ENCODE data around the gene CD7. TPM values are rescaled to one million over a fixed set of nuclear protein-coding genes. Genes with fewer than 3 reads are reported as not detected.

The CD7 gene
- total RNA-seq, 4 donors from 2014 or later: 3.0 to 4.4 (median 4.1) TPM

GRCh38 chr17:82291582-82292250, 25.7 kb downstream of the CD7 start:
- intact Hi-C loops (cut with DNase I): no loop called here
- no peak for TF ChIP-seq POLR2A (IDR thresholded peaks at IDR 0.05)
- no peak for TF ChIP-seq CTCF (IDR thresholded peaks at IDR 0.05)
- H3K27ac ChIP-seq: peak overlapping the region; percentile 90 to 100 (median 100)
- H3K4me1 ChIP-seq: peaks cover 15 to 73% (median 34%) of the 10 kb centered on the region in 3 donors
- no peaks in the 10 kb centered on the region for H3K36me3 ChIP-seq
- peak overlapping the region; percentile 63 to 99 (median 84) for H3K4me3 ChIP-seq
- WGBS, 2 donors: 80 to 88% methylated on average over 19 of the region's 19 CpGs
- peaks cover 0 to 14% (median 0%) of the 10 kb centered on the region in 4 donors for H3K27me3 ChIP-seq
- H3K9me3 ChIP-seq: no peaks in the 10 kb centered on the region
- no peak for DNase-seq

GRCh38 chr17:82287868-82288801, 29.3 kb downstream of the CD7 start:
- WGBS, 2 donors: 14 to 41% methylated on average over 16 to 19 of the region's 19 CpGs
- intact Hi-C loops (cut with DNase I): no loop called here

GRCh38 chr17:82287013-82287867, 30.2 kb downstream of the CD7 start:
- Histone ChIP-seq H3K27me3 (no peaks in the 10 kb centered on the region), H3K27ac (peak overlapping the region; percentile 87 to 91 (median 90)), H3K36me3 (no peaks in the 10 kb centered on the region), H3K9me3 (no peaks in the 10 kb centered on the region), H3K4me1 (peaks cover 21 to 74% (median 37%) of the 10 kb centered on the region in 3 donors), H3K4me3 (no peak overlapping the region)
- 70 to 72% methylated on average over 7 to 8 of the region's 9 CpGs for WGBS, 2 donors
- TF ChIP-seq CTCF (IDR thresholded peaks at IDR 0.05) (no peak), POLR2A (IDR thresholded peaks at IDR 0.05) (no peak)
- intact Hi-C loops (cut with DNase I): no loop called here
- DNase-seq: no peak

More at GRCh38 chr17:82287868-82288801, 29.3 kb downstream of the CD7 start:
- Histone ChIP-seq H3K36me3 (no peaks in the 10 kb centered on the region), H3K27ac (peak overlapping the region; percentile 87 to 91 (median 90)), H3K9me3 (no peaks in the 10 kb centered on the region), H3K4me1 (peaks cover 12 to 67% (median 32%) of the 10 kb centered on the region in 3 donors), H3K27me3 (no peaks in the 10 kb centered on the region), H3K4me3 (no peak overlapping the region)
- peak; percentile 41 for DNase-seq
- TF ChIP-seq POLR2A (IDR thresholded peaks at IDR 0.05) (no peak), CTCF (IDR thresholded peaks at IDR 0.05) (peak in 1 of 6 experiments; percentile 17)

GRCh38 chr17:82285141-82285540, 32.3 kb downstream of the CD7 start:
- intact Hi-C loops (cut with DNase I): no loop called here
- peaks cover 35 to 79% (median 37%) of the 10 kb centered on the region in 3 donors for H3K4me1 ChIP-seq
- no peaks in the 10 kb centered on the region for H3K36me3 ChIP-seq
- no peaks in the 10 kb centered on the region for H3K27me3 ChIP-seq
- no peak for TF ChIP-seq POLR2A (IDR thresholded peaks at IDR 0.05)
- no peak for TF ChIP-seq CTCF (IDR thresholded peaks at IDR 0.05)
- H3K9me3 ChIP-seq: no peaks in the 10 kb centered on the region
- no peak overlapping the region for H3K4me3 ChIP-seq
- H3K27ac ChIP-seq: peak overlapping the region in 3 of 4 donors; percentile 45 to 72 (median 65)
- 29 to 32% methylated on average over 8 of the region's 8 CpGs for WGBS, 2 donors
- no peak for DNase-seq

Measured in esophagus squamous epithelium (tissue), 5 donors.